ENCODE data around the gene TCF3.
A peak's percentile ranks its signal among the peaks of the same experiment; 100 is the strongest.
"Not testable (repeated sequence)": the region's sequence is repeated elsewhere in the genome, so short reads cannot be mapped to it uniquely, and the experiment has no call there.

TCF3 gene

DNA sequence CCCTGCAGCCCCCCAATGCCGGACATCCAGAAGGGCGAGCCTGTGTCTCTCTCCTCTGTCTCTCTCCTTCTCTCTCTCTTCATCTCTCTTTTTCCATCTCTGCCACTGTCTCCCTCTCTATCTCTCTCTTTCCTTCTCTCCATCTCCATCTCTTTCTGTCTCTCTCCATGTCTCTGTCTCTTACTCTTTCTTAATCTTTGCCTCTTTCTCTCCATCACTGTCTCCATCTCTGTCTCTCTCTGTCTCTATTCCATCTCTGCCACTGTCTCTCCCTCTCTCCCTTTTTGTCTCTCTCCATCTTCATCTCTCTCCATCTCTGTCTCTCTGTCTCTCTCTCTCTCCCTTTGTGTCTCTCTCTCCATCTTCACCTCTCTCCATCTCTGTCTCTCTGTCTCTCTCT, 25.7 kb upstream of the TCF3 start:
- Mint-ChIP-seq H3K27ac (no peak overlapping the region), H3K36me3 (ENCODE audit: low read depth) (no peaks in the 10 kb centered on the region), H3K9me3 (no peaks in the 10 kb centered on the region), H3K27me3 (peaks cover 68% of the 10 kb centered on the region), H3K4me3 (no peak overlapping the region), H3K4me1 (ENCODE audit: low read depth) (no peaks in the 10 kb centered on the region)
- no peak for DNase-seq

DNA sequence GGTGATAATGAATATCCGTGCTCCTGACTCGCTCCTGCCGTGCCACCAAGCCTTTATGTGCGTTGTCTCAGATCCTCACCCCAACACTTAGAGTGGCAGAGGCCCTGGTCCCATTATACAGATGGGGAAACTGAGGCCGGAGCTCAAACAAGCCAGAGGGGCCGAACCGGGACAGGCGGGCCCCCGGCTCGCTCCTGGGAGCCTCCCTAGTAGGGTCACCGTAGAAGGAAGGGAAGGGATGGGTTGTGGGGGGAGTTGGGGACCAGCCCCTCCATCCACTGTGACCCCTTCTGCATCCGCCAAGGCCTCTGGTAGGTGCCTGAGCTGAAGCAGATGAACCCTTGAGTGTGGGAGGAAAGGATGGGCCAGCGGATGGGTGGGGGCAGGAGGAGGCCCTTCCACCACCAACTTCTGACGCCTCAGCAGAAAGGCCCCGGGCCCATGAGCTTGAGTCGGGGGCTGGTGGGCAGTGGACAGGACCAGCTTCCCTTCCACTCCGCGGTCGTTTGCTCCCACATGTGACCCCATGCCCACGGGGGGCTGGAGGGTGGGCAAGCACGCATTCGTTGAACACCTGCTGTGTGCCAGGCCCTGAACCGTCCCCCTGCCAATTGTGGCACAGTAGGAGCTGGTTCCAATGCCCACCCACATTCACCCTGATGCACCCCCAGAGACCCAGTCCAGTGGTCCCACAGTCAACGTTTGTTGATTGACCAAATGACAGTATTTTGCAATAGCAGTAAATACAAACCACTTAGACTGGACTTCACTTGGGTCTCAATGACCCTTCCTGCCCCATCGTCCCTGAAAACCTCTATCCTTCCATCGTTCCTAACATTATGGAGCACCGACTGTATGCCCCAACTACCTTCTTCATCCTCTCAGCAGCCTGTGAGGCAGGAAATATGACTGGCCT, 24.2 kb upstream of the TCF3 start:
- H3K36me3 Mint-ChIP-seq (ENCODE audit: low read depth), result no peaks in the 10 kb centered on the region
- no peak overlapping the region for H3K4me3 Mint-ChIP-seq
- H3K27me3 Mint-ChIP-seq, result peaks cover 66% of the 10 kb centered on the region
- peaks cover 2% of the 10 kb centered on the region for H3K4me1 Mint-ChIP-seq (ENCODE audit: low read depth)
- H3K27ac Mint-ChIP-seq, result no peak overlapping the region
- no peak for DNase-seq
- H3K9me3 Mint-ChIP-seq, result no peaks in the 10 kb centered on the region

DNA sequence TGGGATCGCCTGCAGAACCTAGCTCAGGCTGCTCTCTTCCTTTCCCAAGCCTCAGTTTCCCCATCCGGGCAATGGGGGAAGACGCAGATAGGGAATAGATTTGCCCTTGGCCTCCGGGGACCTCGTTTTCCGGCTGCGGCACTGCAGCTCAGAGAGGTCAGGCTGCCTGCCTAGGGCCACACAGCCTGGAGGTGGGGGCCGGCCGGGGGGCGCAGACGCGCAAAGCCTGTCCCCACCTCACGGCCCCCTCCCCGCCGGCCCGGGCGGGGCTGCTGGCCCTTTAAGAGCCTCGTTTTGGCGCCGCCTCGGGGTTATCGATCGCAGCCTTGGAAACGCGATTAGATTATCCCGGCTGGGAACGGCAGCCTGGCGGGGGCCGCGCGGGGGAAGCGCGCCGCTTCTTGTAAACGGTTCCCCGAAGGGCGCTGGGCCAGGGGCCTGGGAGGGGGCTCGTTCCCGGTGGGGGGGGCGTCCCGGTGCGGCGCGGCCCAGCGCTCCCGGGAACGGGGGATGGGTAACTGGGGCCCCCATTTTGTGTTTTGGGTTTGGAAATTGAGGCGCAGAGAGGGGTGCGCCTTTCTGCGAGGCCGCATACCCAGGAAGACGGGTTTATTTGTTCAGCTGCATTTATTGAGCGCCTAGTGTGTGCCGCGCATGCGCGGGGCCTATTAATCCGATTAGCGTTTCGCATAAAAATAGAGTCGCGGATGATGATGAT, 23.4 kb upstream of the TCF3 start:
- no peak overlapping the region for H3K27ac Mint-ChIP-seq
- no peak overlapping the region for H3K4me3 Mint-ChIP-seq
- peaks cover 5% of the 10 kb centered on the region for H3K4me1 Mint-ChIP-seq (ENCODE audit: low read depth)
- no peaks in the 10 kb centered on the region for H3K9me3 Mint-ChIP-seq
- H3K27me3 Mint-ChIP-seq, result peaks cover 69% of the 10 kb centered on the region
- H3K36me3 Mint-ChIP-seq (ENCODE audit: low read depth), result no peaks in the 10 kb centered on the region
- DNase-seq, result no peak

DNA sequence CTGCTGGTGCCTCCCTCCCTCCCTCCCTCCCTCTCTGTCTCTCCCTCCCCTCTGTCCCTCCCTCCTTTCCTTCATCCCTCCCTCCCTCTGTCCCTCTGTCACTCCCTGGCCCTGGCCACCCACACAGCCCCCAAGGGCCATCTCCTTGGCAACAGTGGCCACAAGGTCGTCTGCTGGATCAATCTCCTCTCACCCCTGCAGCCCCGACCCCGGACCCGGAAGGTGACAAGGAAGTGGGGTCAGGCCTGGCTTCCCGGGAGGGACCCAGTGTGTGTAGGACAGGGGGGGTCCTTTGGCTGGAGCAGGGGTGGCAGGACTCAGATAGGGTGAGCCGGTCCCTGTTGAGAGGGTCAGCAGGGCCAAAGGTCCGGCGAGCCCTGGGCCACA, 21.9 kb upstream of the TCF3 start:
- DNase-seq, result no peak
- Mint-ChIP-seq H3K4me3 (no peak overlapping the region), H3K9me3 (no peaks in the 10 kb centered on the region), H3K27me3 (peaks cover 67% of the 10 kb centered on the region), H3K27ac (no peak overlapping the region), H3K36me3 (ENCODE audit: low read depth) (no peaks in the 10 kb centered on the region), H3K4me1 (ENCODE audit: low read depth) (peaks cover 5% of the 10 kb centered on the region)

DNA sequence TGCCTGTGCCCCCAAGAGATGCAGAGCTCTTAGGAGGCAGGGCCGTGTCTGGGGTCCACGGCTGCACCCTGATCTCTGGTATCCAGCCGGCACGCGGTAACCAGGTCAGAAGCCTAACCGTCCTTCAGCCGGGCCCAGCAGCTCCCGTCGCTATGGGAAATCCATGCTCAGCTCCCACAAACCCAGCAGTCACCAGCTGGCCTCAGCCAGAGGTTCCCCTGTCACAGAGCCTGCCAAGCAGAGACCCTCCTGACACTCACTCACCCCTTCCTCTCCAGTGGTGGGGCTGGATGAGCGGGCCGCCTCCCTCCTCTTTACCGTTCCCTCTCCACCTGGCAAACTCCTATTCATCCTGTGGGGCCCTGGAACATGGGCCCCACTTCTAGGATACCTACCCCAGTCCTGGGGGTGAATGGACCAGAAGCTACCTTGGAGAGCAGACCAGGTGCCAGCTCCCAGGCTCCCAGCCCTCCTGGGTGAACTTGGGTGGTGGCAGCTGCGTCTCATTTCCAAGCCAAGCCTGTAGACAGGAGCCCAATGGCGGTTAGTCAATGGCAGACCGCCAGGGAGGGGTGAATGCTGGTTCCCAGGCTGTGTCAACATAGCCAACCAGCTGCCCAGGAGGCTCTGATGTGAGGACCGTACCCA, 21.4 kb upstream of the TCF3 start:
- H3K27me3 Mint-ChIP-seq, result peaks cover 69% of the 10 kb centered on the region
- H3K27ac Mint-ChIP-seq, result no peak overlapping the region
- H3K4me1 Mint-ChIP-seq (ENCODE audit: low read depth), result peaks cover 10% of the 10 kb centered on the region
- no peak overlapping the region for H3K4me3 Mint-ChIP-seq
- no peaks in the 10 kb centered on the region for H3K36me3 Mint-ChIP-seq (ENCODE audit: low read depth)
- H3K9me3 Mint-ChIP-seq, result no peaks in the 10 kb centered on the region
- DNase-seq, result no peak

DNA sequence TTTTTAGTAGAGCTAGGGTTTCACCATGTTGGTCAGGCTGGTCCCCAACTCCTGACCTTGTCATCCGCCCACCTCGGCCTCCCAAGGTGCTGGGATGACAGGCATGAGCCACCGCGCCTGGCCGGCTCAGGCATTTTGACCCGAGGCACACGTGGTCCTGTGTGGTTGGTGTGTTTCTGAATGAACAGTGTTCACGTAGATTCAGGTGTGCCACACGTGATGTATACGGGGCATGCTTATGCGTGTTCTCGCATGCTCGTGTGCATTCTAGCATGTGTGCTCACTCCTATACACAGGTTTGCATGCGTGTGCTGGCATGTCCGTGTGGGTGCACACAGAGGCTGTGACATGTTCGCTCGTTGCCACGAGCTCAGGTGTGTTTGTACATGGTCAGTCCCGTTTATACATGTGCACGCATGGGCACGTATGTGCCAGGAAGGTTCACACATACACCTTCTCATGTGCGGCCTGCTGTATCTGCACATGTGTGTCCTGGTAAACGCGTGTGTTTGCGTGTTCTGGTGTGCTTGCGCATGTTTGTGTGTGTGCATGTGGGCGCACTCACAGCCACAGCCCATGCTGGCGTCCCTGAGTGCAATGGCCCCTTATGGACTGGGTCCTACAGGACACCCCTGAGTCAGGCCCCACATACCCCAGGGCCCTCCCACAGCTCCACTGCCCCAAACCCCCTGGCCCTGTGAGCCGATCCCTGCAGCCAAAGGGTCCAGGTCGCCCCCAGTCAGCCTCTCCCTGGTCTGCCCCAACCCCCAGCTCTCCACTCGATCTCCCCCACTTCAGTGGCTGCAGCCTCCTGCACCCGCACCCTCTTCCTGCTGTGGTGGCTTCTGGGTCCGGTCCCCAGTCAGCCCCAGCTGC, 20.6 kb upstream of the TCF3 start:
- no peaks in the 10 kb centered on the region for H3K9me3 Mint-ChIP-seq
- H3K4me3 Mint-ChIP-seq, result no peak overlapping the region
- no peak overlapping the region for H3K27ac Mint-ChIP-seq
- no peaks in the 10 kb centered on the region for H3K36me3 Mint-ChIP-seq (ENCODE audit: low read depth)
- H3K27me3 Mint-ChIP-seq, result peaks cover 70% of the 10 kb centered on the region
- H3K4me1 Mint-ChIP-seq (ENCODE audit: low read depth), result peaks cover 16% of the 10 kb centered on the region
- no peak for DNase-seq

DNA sequence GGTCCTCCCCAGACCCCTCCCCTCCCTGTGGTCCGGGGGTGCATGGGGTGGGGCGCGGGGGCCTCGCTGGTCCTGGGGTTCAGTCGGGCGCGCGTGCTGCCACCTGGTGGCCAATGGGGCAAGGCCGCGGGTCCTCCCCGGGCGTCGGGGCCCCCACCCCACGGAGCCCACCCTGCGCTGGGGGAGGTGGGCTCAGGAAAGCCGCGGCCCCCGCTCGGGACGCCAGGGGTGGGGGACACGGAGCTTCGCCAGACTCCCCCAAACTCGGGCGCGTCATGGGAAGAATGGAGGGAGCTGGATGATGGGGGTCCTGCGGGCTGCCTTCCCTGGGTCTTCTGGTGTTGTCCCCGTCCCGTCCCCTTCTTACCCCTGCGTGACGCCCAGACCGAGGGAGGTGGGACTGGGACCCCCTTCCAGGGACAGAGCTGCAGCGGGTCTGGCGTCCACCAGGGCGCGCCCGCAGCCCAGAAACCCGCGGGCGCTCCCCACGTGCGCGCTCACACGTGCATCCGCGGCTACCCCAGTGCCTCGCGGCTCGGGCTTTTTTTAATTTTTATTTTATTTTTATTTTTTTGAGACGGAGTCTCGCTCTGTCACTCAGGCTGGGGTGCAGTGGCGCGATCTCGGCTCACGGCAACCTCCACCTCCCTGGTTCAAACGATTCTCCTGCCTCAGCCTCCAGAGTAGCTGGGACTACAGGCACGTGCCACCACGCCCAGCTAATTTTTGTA, 19.8 kb upstream of the TCF3 start:
- Mint-ChIP-seq H3K4me1 (ENCODE audit: low read depth) (peaks cover 19% of the 10 kb centered on the region), H3K36me3 (ENCODE audit: low read depth) (no peaks in the 10 kb centered on the region), H3K27me3 (peaks cover 68% of the 10 kb centered on the region), H3K4me3 (no peak overlapping the region), H3K9me3 (no peaks in the 10 kb centered on the region), H3K27ac (no peak overlapping the region)
- DNase-seq, result peak; percentile 83

DNA sequence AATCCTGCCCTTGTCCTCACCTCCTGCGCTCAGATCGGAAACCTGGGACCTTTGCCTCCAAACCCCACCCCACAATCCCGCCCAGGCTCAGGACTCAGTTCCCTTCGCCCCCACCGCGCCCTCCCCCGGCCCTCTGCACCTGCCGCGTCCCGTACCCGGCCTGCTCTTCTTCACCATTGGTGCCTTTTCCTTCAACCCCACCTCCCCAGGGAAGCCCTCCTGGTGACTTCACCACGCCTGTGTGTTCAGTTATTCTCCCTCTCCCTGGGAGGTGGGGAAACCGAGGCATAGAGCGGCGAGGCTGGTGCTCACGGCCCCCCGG, 19.3 kb upstream of the TCF3 start:
- DNase-seq, result no peak
- Mint-ChIP-seq H3K4me3 (no peak overlapping the region), H3K27ac (no peak overlapping the region), H3K36me3 (ENCODE audit: low read depth) (no peaks in the 10 kb centered on the region), H3K4me1 (ENCODE audit: low read depth) (peaks cover 19% of the 10 kb centered on the region), H3K9me3 (no peaks in the 10 kb centered on the region), H3K27me3 (peaks cover 64% of the 10 kb centered on the region)

DNA sequence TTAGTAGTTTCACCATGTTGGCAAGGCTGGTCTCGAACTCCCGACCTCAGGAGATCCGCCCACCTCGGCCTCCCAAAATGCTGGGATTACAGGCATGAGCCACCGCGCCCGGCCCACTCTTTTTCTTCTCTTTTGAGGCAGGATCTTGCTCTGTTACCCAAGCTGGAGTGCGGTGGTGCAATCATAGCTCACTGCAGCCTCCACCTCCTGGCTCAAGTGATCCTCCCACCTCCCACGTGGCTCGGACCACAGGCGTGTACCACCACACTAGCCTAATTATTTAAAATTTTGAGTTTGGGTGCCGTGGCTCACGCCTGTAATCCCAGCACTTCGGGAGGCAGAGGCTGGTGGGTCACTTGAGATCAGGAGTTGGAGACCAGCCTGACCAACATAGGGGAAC, 18.3 kb upstream of the TCF3 start:
- not testable (repeated sequence) for H3K27ac Mint-ChIP-seq; H3K9me3 Mint-ChIP-seq; H3K36me3 Mint-ChIP-seq (ENCODE audit: low read depth); H3K4me3 Mint-ChIP-seq; DNase-seq
- Mint-ChIP-seq H3K27me3 (peaks cover 57% of the 10 kb centered on the region), H3K4me1 (ENCODE audit: low read depth) (peaks cover 19% of the 10 kb centered on the region)

DNA sequence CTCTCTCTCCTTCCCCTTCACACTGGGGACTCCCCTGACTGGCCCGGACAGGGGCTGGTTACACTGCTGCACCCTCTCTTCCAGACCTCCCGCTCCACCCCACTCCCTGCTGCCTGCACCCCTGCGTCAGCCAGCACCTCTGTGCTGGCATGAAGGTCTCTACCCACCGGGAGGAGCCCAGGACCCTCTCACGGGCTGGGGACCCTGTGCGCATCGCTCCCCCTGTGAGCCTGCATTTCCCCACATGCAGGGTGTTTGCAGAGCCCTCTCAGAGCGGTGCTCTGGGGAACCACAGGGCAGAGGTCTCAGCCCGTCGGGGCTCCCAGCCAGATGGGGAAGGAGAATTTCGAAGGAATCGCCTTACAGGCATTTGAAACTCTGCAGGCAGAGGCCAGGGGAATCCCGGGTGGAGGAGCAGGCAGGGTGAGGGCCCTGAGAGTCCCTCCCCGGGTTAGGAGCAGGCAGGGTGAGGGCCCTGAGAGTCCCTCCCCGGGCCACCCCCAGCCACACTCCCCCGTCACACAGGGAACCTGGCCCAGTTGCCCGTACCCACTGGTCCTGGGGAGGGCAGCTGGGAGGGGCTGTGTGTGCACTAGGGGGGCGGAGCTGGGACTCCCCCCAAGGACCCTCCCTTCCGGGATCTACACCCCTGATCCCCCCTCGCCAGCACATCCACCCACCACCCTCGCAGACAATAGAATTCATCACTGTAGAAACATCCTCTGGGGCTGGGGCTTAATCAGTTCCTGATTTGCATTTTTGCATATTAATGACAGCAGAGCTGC, 16.3 kb upstream of the TCF3 start:
- peaks cover 42% of the 10 kb centered on the region for H3K27me3 Mint-ChIP-seq
- H3K27ac Mint-ChIP-seq, result no peak overlapping the region
- DNase-seq, result no peak
- no peaks in the 10 kb centered on the region for H3K9me3 Mint-ChIP-seq
- no peaks in the 10 kb centered on the region for H3K36me3 Mint-ChIP-seq (ENCODE audit: low read depth)
- no peak overlapping the region for H3K4me3 Mint-ChIP-seq
- H3K4me1 Mint-ChIP-seq (ENCODE audit: low read depth), result peaks cover 22% of the 10 kb centered on the region

DNA sequence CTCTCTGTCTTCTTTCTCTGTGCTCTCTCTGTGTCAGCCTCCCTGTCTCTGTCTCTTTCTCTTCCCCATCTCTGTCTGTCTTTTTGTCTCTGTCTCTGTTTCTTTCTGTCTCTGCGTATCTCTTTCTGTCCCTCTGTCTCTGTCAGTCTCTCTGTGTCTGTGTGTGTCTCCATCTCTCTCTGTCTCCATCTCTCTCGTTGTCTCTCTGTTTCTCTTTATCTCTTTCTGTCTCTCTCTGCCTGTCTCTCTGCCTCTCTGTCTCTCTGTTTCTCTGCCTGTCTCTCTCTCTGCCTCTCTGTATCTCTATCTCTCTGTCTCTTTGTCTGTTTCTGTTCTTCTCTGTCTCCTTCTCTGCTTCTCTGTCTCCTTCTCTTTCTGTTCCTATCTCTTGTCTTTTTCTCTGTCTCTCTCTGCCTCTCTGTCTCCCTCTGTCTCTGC, 15.7 kb upstream of the TCF3 start:
- Mint-ChIP-seq H3K36me3 (ENCODE audit: low read depth) (no peaks in the 10 kb centered on the region), H3K4me3 (no peak overlapping the region), H3K27ac (no peak overlapping the region), H3K27me3 (peaks cover 36% of the 10 kb centered on the region), H3K9me3 (no peaks in the 10 kb centered on the region), H3K4me1 (ENCODE audit: low read depth) (peaks cover 22% of the 10 kb centered on the region)
- DNase-seq, result no peak

DNA sequence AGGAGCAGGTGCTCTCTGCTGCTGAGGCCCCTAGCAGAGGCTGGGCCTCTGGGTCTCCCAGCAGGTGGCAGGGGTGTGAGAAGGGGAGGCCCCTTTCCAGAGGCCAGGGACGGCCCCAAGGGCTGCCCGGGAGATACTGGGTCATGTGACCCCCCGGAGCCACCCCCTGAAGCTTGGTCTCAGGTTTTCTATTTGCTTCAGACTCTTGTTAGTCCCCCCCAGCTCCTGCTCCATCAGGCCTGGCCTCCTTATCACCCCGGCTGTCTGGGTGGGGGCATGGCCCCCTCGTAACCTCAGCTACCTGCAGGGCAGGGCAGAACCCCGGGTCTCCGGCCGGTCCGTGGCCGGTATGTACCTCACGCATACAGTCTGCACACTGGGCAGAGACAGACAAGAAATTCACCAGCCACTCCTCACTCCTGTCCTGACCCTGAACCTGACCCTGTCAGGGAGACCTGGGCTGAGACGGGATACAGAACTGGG, 13.2 kb upstream of the TCF3 start:
- Mint-ChIP-seq H3K4me1 (ENCODE audit: low read depth) (peaks cover 20% of the 10 kb centered on the region), H3K27me3 (peaks cover 24% of the 10 kb centered on the region)

DNA sequence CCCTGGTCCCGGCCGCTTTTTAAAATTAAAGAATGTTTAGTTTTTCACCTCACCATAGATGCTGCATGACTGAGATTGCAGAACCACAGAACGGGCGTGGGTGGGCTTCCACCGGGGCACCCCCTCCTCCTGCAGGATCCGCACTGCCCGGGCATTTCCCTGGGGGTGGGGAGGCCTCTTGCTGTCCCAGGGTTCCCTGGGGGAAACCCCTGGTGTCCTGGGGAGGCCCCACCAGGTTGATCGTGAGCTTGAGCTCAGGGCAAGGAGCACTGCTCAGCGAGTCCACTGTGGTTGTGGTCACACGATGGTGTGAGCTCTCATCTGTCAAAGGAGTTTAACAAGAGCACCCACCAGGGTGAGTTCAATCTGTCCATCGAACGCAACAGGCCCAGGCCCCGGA, 11.4 kb upstream of the TCF3 start:
- H3K27ac Mint-ChIP-seq, result no peak overlapping the region
- H3K36me3 Mint-ChIP-seq (ENCODE audit: low read depth), result no peaks in the 10 kb centered on the region

More for the DNA sequence above, 13.2 kb upstream of the TCF3 start:
- DNase-seq, result no peak
- Mint-ChIP-seq H3K27ac (no peak overlapping the region), H3K4me3 (no peak overlapping the region), H3K36me3 (ENCODE audit: low read depth) (no peaks in the 10 kb centered on the region), H3K9me3 (no peaks in the 10 kb centered on the region)

More for the DNA sequence above, 11.4 kb upstream of the TCF3 start:
- no peak overlapping the region for H3K4me3 Mint-ChIP-seq
- H3K27me3 Mint-ChIP-seq, result peaks cover 16% of the 10 kb centered on the region
- peak; percentile 60 for DNase-seq
- H3K4me1 Mint-ChIP-seq (ENCODE audit: low read depth), result peaks cover 20% of the 10 kb centered on the region
- no peaks in the 10 kb centered on the region for H3K9me3 Mint-ChIP-seq

All from activated T-cell treated with anti-CD3 and anti-CD28 coated beads, Interleukin-2, amount 50 U/mL, for 24 hours (primary cell).